SU-DHL-6 (cell line): ENCODE data around the gene CLIC6.

Experiments
- H2AFZ ChIP-seq: fragments of 200-600 bp; sonication (generic); 2 replicates; pipeline ENCODE4 v1.6.1; 2014; ENCODE audit warnings: low read depth, mild to moderate bottlenecking, moderate library complexity, mixed read lengths, antibody characterized with exemption, low read length; ENCODE audit not compliant: severe bottlenecking
- H3F3A ChIP-seq: fragments of 200-600 bp; shearing (Covaris generic); 2 replicates; pipeline ENCODE4 v1.6.0; 2016; ENCODE audit warnings: antibody characterized with exemption, mild to moderate bottlenecking; ENCODE audit not compliant: insufficient read depth
- H3K27ac ChIP-seq: fragments of 200-600 bp; sonication (generic); 2 replicates; pipeline ENCODE4 v1.5.1; 2016; ENCODE audit warnings: low read depth, mild to moderate bottlenecking, low read length, moderate library complexity, mixed read lengths
- H3K27me3 ChIP-seq: fragments of 200-600 bp; sonication (generic), shearing (Covaris generic); 2 replicates; pipeline ENCODE4 v1.6.0; 2014; ENCODE audit warnings: mild to moderate bottlenecking, low read length
- H3K36me3 ChIP-seq: fragments of 200-600 bp; sonication (generic); 2 replicates; pipeline ENCODE4 v1.6.1; 2014; ENCODE audit warnings: mild to moderate bottlenecking, low read length, mixed read lengths
- H3K4me2 ChIP-seq: fragments of 300-600, 200-600 bp; shearing (Covaris generic), sonication (generic); 2 replicates; pipeline ENCODE4 v1.6.0; 2014; ENCODE audit warnings: low read length, low read depth, mild to moderate bottlenecking; ENCODE audit not compliant: poor library complexity, severe bottlenecking
- H3K4me3 ChIP-seq: fragments of 200-600 bp; sonication (generic); 2 replicates; pipeline ENCODE4 v1.5.1; 2014; ENCODE audit warnings: antibody characterized with exemption, low read length, mild to moderate bottlenecking, mixed read lengths; ENCODE audit not compliant: insufficient read depth, poor library complexity, severe bottlenecking
- H3K79me2 ChIP-seq: fragments of 200-600 bp; sonication (generic); 2 replicates; pipeline ENCODE4 v1.6.1; 2014; ENCODE audit warnings: mild to moderate bottlenecking, low read length, moderate library complexity; ENCODE audit not compliant: insufficient read depth
- H3K9ac ChIP-seq: fragments of 200-600 bp; sonication (generic); 2 replicates; pipeline ENCODE4 v1.7.0; 2014; ENCODE audit warnings: mild to moderate bottlenecking, low read length
- H3K9me2 ChIP-seq: fragments of 200-600 bp; sonication (generic); replicated peaks from 2 replicates; pipeline ENCODE4 v1.6.1; 2014; ENCODE audit warnings: low read length; ENCODE audit not compliant: insufficient read depth
- H3K9me3 ChIP-seq: fragments of 200-600 bp; sonication (generic); 2 replicates; pipeline ENCODE4 v1.6.1; 2014; ENCODE audit warnings: low read length, mixed read lengths; ENCODE audit not compliant: insufficient read depth
- H4K20me1 ChIP-seq: fragments of 200-600 bp; sonication (generic); 2 replicates; pipeline ENCODE4 v1.6.1; 2014; ENCODE audit warnings: low read depth, mild to moderate bottlenecking, antibody characterized with exemption, low read length, moderate library complexity, mixed read lengths
- CTCF ChIP-seq: fragments of 200-600 bp; sonication (generic); IDR thresholded peaks from one replicate; pipeline ENCODE4 v1.5.1; 2017; ENCODE audit warnings: antibody characterized with exemption, mild to moderate bottlenecking, low read length, moderate library complexity; ENCODE audit not compliant: insufficient read depth, poor library complexity, severe bottlenecking
- EZH2phosphoT487 ChIP-seq: fragments of 200-600 bp; sonication (generic), shearing (Covaris generic); conservative IDR thresholded peaks from 2 replicates; pipeline ENCODE4 v1.6.1; 2018; ENCODE audit warnings: mild to moderate bottlenecking, antibody characterized with exemption, low read length, moderate library complexity, mixed read lengths

CLIC6 gene

GRCh38 chr21:34693192-34693810, 24.5 kb downstream of the CLIC6 start:
- Histone ChIP-seq H3F3A (no peaks in the 10 kb centered on the region), H3K4me2 (no peak overlapping the region), H3K36me3 (no peaks in the 10 kb centered on the region), H2AFZ (no peak overlapping the region), H3K9ac (no peak overlapping the region), H3K79me2 (no peaks in the 10 kb centered on the region), H3K9me3 (no peaks in the 10 kb centered on the region), H3K4me3 (no peak overlapping the region), H3K9me2 (no peaks in the 10 kb centered on the region), H3K27me3 (0 out of 2 replicates have a peak, but pooled peaks cover 3% of the 10 kb centered on the region), H3K27ac (no peak overlapping the region), H4K20me1 (no peaks in the 10 kb centered on the region)
- TF ChIP-seq EZH2phosphoT487: no peak
- peak; percentile 88 for TF ChIP-seq CTCF

- Histone ChIP-seq H3K9me2 (no peaks in the 10 kb centered on the region), H3K4me2 (no peak overlapping the region), H3K27ac (no peak overlapping the region), H3K27me3 (0 out of 2 replicates have a peak, but pooled peaks cover 3% of the 10 kb centered on the region), H4K20me1 (no peaks in the 10 kb centered on the region), H3K9me3 (no peaks in the 10 kb centered on the region), H3K36me3 (no peaks in the 10 kb centered on the region), H2AFZ (no peak overlapping the region), H3F3A (no peaks in the 10 kb centered on the region), H3K4me3 (no peak overlapping the region), H3K9ac (no peak overlapping the region), H3K79me2 (no peaks in the 10 kb centered on the region)
- TF ChIP-seq CTCF (no peak), EZH2phosphoT487 (no peak)
These were observed 26.6 kb downstream of the CLIC6 start for GRCh38 chr21:34695434-34695833.

DNA sequence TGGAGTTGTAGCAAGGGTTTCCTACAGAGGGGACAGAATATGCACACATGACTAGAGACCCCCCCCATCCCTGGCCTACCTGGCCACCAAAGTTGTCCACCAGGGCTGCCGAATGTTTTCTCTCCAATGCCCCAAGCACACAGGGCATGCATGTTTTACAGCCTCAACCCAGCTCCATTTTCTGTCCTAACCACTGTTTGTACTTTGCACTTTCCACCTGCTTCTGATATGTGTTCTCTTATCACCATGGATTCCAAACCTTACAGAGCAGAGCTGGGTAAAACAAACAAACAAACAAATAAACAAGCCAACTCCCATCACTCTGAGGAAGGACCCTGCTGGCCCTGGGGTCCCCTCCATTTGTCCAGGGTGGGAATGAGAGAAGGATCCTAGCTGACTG, 27.3 kb downstream of the CLIC6 start:
- Histone ChIP-seq H3K4me2 (no peak overlapping the region), H3K27ac (no peak overlapping the region), H3K4me3 (no peak overlapping the region)

More for the DNA sequence above, 27.3 kb downstream of the CLIC6 start:
- TF ChIP-seq CTCF (no peak), EZH2phosphoT487 (no peak)
- Histone ChIP-seq H3K27me3 (0 out of 2 replicates have a peak, but pooled peaks cover 3% of the 10 kb centered on the region), H3K9ac (no peak overlapping the region), H3K36me3 (no peaks in the 10 kb centered on the region), H3K9me3 (no peaks in the 10 kb centered on the region), H3F3A (no peaks in the 10 kb centered on the region), H4K20me1 (no peaks in the 10 kb centered on the region), H2AFZ (no peak overlapping the region), H3K9me2 (no peaks in the 10 kb centered on the region), H3K79me2 (no peaks in the 10 kb centered on the region)
